ENCODE data around the gene TEDC1. TPM values are rescaled to one million over a fixed set of nuclear protein-coding genes. Genes with fewer than 3 reads are reported as not detected.

The TEDC1 gene
- 9.1 TPM for total RNA-seq

GRCh38 chr14:105490572-105491365 is at the start of gene TEDC1:
TEDC1 (plus strand) TSS chr14:105491246; CDS start chr14:105491376, 130 bp downstream.

GRCh38 chr14:105474483-105475268 is 16.4 kb upstream of the TEDC1 start, which contains the start of gene CRIP2:
CRIP2 (plus strand) TSS chr14:105474821; CDS start chr14:105474863, 42 bp downstream.

GRCh38 chr14:105486163-105486973 is 4.7 kb upstream of the TEDC1 start, which contains the start of gene CRIP1:
CRIP1 (plus strand) TSS chr14:105486886; CDS start chr14:105487260, 374 bp downstream.

GRCh38 chr14:105525861-105526775 is 35.1 kb downstream of the TEDC1 start, which contains the start of gene TMEM121:
TMEM121 (plus strand) TSS chr14:105526583; CDS start chr14:105528835, 2,252 bp downstream.

Other genes starting within 250 kb of the TEDC1 start
- gene BTBD6, start 242.7 kb upstream of the TEDC1 start, total RNA-seq: 49.5 TPM
- gene BRF1, start 190.2 kb upstream of the TEDC1 start, total RNA-seq: 129 TPM
- gene PACS2, start 176.5 kb upstream of the TEDC1 start, total RNA-seq: 168 TPM
- 0.94 TPM for gene TEX22, start 92.7 kb upstream of the TEDC1 start, total RNA-seq
- gene MTA1, start 71.4 kb upstream of the TEDC1 start, total RNA-seq: 97.7 TPM
- gene CRIP2, start 16.4 kb upstream of the TEDC1 start, total RNA-seq: 104 TPM
- gene CRIP1, start 4.4 kb upstream of the TEDC1 start, total RNA-seq: 1.6 TPM
- gene TMEM121, start 35.3 kb downstream of the TEDC1 start, total RNA-seq: 22.2 TPM

All from parietal lobe (tissue), 1 donor.